Measurements from ENCODE around the gene IL3.

DNA sequence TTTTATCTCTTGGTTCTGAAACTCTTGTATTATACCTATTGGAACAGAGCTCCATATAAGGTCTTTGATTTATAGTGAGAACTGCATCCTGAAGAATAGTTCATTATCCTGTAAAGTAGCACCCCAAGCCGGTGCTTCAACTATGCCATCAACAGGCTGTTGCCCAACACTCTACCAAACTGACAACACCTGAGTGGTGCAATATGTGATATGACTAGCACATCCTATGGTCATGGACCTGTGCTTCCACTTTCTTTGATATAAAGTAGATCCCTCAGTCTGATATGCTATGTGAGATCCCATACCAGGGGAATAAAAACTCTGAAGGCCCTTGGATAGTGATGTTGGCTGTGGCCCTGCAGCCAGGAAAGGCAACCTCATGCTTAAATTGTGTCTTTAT, 28.9 kb downstream of the IL3 start:
- TF ChIP-seq, protein P1, sequence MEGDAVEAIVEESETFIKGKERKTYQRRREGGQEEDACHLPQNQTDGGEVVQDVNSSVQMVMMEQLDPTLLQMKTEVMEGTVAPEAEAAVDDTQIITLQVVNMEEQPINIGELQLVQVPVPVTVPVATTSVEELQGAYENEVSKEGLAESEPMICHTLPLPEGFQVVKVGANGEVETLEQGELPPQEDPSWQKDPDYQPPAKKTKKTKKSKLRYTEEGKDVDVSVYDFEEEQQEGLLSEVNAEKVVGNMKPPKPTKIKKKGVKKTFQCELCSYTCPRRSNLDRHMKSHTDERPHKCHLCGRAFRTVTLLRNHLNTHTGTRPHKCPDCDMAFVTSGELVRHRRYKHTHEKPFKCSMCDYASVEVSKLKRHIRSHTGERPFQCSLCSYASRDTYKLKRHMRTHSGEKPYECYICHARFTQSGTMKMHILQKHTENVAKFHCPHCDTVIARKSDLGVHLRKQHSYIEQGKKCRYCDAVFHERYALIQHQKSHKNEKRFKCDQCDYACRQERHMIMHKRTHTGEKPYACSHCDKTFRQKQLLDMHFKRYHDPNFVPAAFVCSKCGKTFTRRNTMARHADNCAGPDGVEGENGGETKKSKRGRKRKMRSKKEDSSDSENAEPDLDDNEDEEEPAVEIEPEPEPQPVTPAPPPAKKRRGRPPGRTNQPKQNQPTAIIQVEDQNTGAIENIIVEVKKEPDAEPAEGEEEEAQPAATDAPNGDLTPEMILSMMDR (IDR thresholded peaks at IDR 0.05) = no peak
- no peak for TF ChIP-seq EZH2 (IDR thresholded peaks at IDR 0.05; ENCODE audit: borderline replicate concordance, insufficient read depth, low read depth, low read length, poor library complexity, severe bottlenecking)

Measured in B cell (primary cell).